Endothelial cell (in vitro differentiated cells): Measurements from ENCODE around the gene ETNK1. TPM values are rescaled to one million over a fixed set of nuclear protein-coding genes. Genes with fewer than 3 reads are reported as not detected.

Experiments
- DNase-seq: peaks from one replicate; pipeline ENCODE4 v3.0.0; 2021; ENCODE audit warnings: low spot score
- H3K27ac Mint-ChIP-seq: one replicate; pipeline ENCODE4 v1.8.0; 2021; ENCODE audit warnings: mixed read lengths, inconsistent platforms; ENCODE audit not compliant: unreplicated experiment
- H3K27me3 Mint-ChIP-seq: one replicate; pipeline ENCODE4 v1.8.0; 2021; ENCODE audit warnings: mild to moderate bottlenecking, moderate library complexity, mixed read lengths, inconsistent platforms; ENCODE audit not compliant: unreplicated experiment
- H3K36me3 Mint-ChIP-seq: one replicate; pipeline ENCODE4 v1.8.0; 2021; ENCODE audit warnings: mild to moderate bottlenecking, low read depth, mixed read lengths, inconsistent platforms; ENCODE audit not compliant: unreplicated experiment
- H3K4me1 Mint-ChIP-seq: one replicate; pipeline ENCODE4 v1.8.0; 2021; ENCODE audit warnings: mild to moderate bottlenecking, mixed read lengths, inconsistent platforms; ENCODE audit not compliant: unreplicated experiment
- H3K4me3 Mint-ChIP-seq: one replicate; pipeline ENCODE4 v1.8.0; 2021; ENCODE audit warnings: mild to moderate bottlenecking, mixed read lengths, inconsistent platforms; ENCODE audit not compliant: unreplicated experiment
- H3K9me3 Mint-ChIP-seq: one replicate; pipeline ENCODE4 v1.8.0; 2021; ENCODE audit warnings: mixed read lengths, inconsistent platforms; ENCODE audit not compliant: unreplicated experiment
- long read RNA-seq: library from polyadenylated mRNA; unstranded; transcript quantifications from one replicate; pipeline ENCODE4 v2.0.0, GENCODE V29; 2020; ENCODE audit not compliant: unreplicated experiment
- total RNA-seq: library from RNA; stranded (reverse); fragmentation: NEBNext Ultra II Directional; extraction: Animal tissue kit (Norgen Biotek cat#: 25700); gene quantifications from one replicate; pipeline ENCODE4 v1.2.1, GENCODE V29; 2021; ENCODE audit not compliant: unreplicated experiment
- TF ChIP-seq, protein P1 (sequence below): fragments of 200-600 bp; sonication (generic); IDR thresholded peaks from one replicate; pipeline ENCODE4 v1.5.0; 2021; ENCODE audit warnings: antibody characterized with exemption; ENCODE audit not compliant: unreplicated experiment

The ETNK1 gene, protein sequence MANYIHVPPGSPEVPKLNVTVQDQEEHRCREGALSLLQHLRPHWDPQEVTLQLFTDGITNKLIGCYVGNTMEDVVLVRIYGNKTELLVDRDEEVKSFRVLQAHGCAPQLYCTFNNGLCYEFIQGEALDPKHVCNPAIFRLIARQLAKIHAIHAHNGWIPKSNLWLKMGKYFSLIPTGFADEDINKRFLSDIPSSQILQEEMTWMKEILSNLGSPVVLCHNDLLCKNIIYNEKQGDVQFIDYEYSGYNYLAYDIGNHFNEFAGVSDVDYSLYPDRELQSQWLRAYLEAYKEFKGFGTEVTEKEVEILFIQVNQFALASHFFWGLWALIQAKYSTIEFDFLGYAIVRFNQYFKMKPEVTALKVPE
- total RNA-seq, result 68.9 TPM
- long read RNA-seq, full-length matches to known transcripts, result 5 of 7 reads
- long read RNA-seq, partial matches to known transcripts, result 0 of 7 reads
- long read RNA-seq, other reads (novel, unspliced or antisense), result 2 of 7 reads

GRCh38 chr12:22624870-22625761 is at the start of gene ETNK1:
Gene ETNK1, plus strand, starts transcription at chr12:22625171. Its CDS starts 260 bp downstream, at chr12:22625431.
- Mint-ChIP-seq H3K27ac (peak within 1 kb of the TSS; percentile 94), H3K27me3 (peaks cover 2% of the 10 kb centered on the region), H3K4me1 (peaks cover 37% of the 10 kb centered on the region), H3K36me3 (no peaks in the 10 kb centered on the region), H3K4me3 (peak within 1 kb of the TSS; percentile 99), H3K9me3 (no peaks in the 10 kb centered on the region)
- TF ChIP-seq, protein P1, sequence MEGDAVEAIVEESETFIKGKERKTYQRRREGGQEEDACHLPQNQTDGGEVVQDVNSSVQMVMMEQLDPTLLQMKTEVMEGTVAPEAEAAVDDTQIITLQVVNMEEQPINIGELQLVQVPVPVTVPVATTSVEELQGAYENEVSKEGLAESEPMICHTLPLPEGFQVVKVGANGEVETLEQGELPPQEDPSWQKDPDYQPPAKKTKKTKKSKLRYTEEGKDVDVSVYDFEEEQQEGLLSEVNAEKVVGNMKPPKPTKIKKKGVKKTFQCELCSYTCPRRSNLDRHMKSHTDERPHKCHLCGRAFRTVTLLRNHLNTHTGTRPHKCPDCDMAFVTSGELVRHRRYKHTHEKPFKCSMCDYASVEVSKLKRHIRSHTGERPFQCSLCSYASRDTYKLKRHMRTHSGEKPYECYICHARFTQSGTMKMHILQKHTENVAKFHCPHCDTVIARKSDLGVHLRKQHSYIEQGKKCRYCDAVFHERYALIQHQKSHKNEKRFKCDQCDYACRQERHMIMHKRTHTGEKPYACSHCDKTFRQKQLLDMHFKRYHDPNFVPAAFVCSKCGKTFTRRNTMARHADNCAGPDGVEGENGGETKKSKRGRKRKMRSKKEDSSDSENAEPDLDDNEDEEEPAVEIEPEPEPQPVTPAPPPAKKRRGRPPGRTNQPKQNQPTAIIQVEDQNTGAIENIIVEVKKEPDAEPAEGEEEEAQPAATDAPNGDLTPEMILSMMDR, result no peak
- peak; percentile 95 for DNase-seq

GRCh38 chr12:22576065-22576464 is 48.9 kb upstream of the ETNK1 start:
- no peaks in the 10 kb centered on the region for H3K36me3 Mint-ChIP-seq
- H3K9me3 Mint-ChIP-seq, result no peaks in the 10 kb centered on the region
- TF ChIP-seq, protein P1, result no peak
- H3K27me3 Mint-ChIP-seq, result no peaks in the 10 kb centered on the region
- no peak for DNase-seq
- H3K4me3 Mint-ChIP-seq, result no peak overlapping the region
- H3K4me1 Mint-ChIP-seq, result no peaks in the 10 kb centered on the region
- no peak overlapping the region for H3K27ac Mint-ChIP-seq

GRCh38 chr12:22576473-22576872 is 48.5 kb upstream of the ETNK1 start:
- H3K9me3 Mint-ChIP-seq, result no peaks in the 10 kb centered on the region
- H3K4me1 Mint-ChIP-seq, result no peaks in the 10 kb centered on the region
- H3K36me3 Mint-ChIP-seq, result no peaks in the 10 kb centered on the region
- no peak overlapping the region for H3K27ac Mint-ChIP-seq
- TF ChIP-seq, protein P1, result no peak
- H3K4me3 Mint-ChIP-seq, result no peak overlapping the region
- H3K27me3 Mint-ChIP-seq, result no peaks in the 10 kb centered on the region
- no peak for DNase-seq

DNA sequence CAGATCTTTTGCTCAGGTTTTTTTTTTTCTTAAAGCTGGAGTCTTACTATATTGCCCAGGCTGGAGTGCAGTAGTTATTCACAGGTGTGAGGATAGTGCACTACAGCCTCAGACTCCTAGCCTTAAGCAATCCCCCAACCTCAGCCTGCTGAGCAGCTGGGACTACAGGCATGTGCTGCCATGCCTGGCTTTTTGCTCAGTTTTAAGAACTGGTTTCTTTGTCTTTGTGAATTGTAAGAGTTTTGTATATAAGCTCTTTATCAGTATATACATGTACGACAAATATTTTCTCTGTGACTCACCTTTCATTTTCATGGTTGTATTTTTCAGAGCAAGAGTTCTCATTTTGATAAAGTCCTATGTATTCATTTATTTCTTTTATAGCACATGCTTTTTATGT is 47.3 kb upstream of the ETNK1 start:
- DNase-seq, result no peak
- H3K27ac Mint-ChIP-seq, result no peak overlapping the region
- no peaks in the 10 kb centered on the region for H3K36me3 Mint-ChIP-seq
- H3K4me3 Mint-ChIP-seq, result no peak overlapping the region
- TF ChIP-seq, protein P1, result no peak
- H3K4me1 Mint-ChIP-seq, result no peaks in the 10 kb centered on the region
- no peaks in the 10 kb centered on the region for H3K27me3 Mint-ChIP-seq
- no peaks in the 10 kb centered on the region for H3K9me3 Mint-ChIP-seq
